ENCODE results near the gene SMOC1. TPM values are rescaled to one million over a fixed set of nuclear protein-coding genes. Genes with fewer than 3 reads are reported as not detected.
"Not testable (repeated sequence)": the region's sequence is repeated elsewhere in the genome, so short reads cannot be mapped to it uniquely, and the experiment has no call there.

The SMOC1 gene
- total and polyA plus RNA-seq, 2 donors (not counting 1 experiment from before 2014, with no cell fraction given) = 0.06 TPM; not detected in 1

DNA sequence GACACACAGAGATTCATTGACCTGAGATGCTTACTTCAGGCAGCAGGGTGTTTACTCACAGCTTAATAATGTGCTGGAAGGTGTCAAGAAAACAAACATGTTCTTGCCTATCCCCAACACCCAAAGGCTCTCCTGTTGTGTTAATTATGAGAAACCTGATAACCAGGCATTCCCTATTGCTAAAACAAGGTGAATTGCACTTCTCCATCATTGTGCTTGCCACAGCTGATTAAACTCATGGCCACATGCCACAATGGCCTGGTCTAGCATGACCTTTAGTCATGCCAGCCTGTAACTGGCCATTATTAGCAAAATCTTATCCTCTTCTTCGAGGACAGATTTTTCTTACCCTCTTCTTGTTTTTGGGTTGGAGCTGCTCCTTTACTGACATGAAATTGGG, 21.4 kb downstream of the SMOC1 start:
- DNase-seq (ENCODE audit: low read depth in 2 of 2) = no peak
- TF ChIP-seq CTCF (conservative IDR thresholded peaks at IDR 0.05 in 1 of 2, IDR thresholded peaks at IDR 0.05 in 1 of 2; ENCODE audit: low read depth in 1 of 2, low read length in 2 of 2) = no peak
- TF ChIP-seq EZH2 (IDR thresholded peaks at IDR 0.05; ENCODE audit: low read length, missing control alignments) = no peak
- Histone ChIP-seq H2AFZ (ENCODE audit: low read length) (no peak overlapping the region), H4K20me1 (ENCODE audit: control insufficient read depth, extremely low read depth, insufficient read depth, low read length) (no peaks in the 10 kb centered on the region), H3K27me3 (ENCODE audit: control insufficient read depth, insufficient read depth, low read length) (no peaks in the 10 kb centered on the region), H3K9me3 (ENCODE audit: control insufficient read depth, insufficient read depth, low read depth, low read length) (no peaks in the 10 kb centered on the region), H3K4me3 (replicated peaks in 1 of 4; ENCODE audit: control extremely low read depth in 1 of 4, insufficient read depth in 1 of 4, low read depth in 3 of 4, low read length in 4 of 4) (no peak overlapping the region), H3K27ac (ENCODE audit: insufficient read depth, low read length) (no peak overlapping the region), H3K9ac (ENCODE audit: insufficient read depth, low read length) (no peak overlapping the region), H3K4me1 (ENCODE audit: control insufficient read depth, extremely low read depth, insufficient read depth, low read length) (no peaks in the 10 kb centered on the region), H3K36me3 (ENCODE audit: control insufficient read depth, insufficient read depth, low read length) (no peaks in the 10 kb centered on the region), H3K79me2 (ENCODE audit: control insufficient read depth, insufficient read depth, low read length) (no peaks in the 10 kb centered on the region), H3K4me2 (ENCODE audit: extremely low read depth, insufficient read depth, low read length) (no peak overlapping the region)

GRCh38 chr14:69901113-69901951, 22.1 kb downstream of the SMOC1 start:
- Histone ChIP-seq H4K20me1 (ENCODE audit: control insufficient read depth, extremely low read depth, insufficient read depth, low read length) (no peaks in the 10 kb centered on the region), H3K9ac (ENCODE audit: insufficient read depth, low read length) (no peak overlapping the region), H3K79me2 (ENCODE audit: control insufficient read depth, insufficient read depth, low read length) (no peaks in the 10 kb centered on the region), H3K4me3 (replicated peaks in 1 of 4; ENCODE audit: control extremely low read depth in 1 of 4, insufficient read depth in 1 of 4, low read depth in 3 of 4, low read length in 4 of 4) (no peak overlapping the region), H3K36me3 (ENCODE audit: control insufficient read depth, insufficient read depth, low read length) (no peaks in the 10 kb centered on the region), H3K4me1 (ENCODE audit: control insufficient read depth, extremely low read depth, insufficient read depth, low read length) (no peaks in the 10 kb centered on the region), H3K9me3 (ENCODE audit: control insufficient read depth, insufficient read depth, low read depth, low read length) (no peaks in the 10 kb centered on the region), H3K4me2 (ENCODE audit: extremely low read depth, insufficient read depth, low read length) (no peak overlapping the region), H3K27ac (ENCODE audit: insufficient read depth, low read length) (no peak overlapping the region), H3K27me3 (ENCODE audit: control insufficient read depth, insufficient read depth, low read length) (no peaks in the 10 kb centered on the region), H2AFZ (ENCODE audit: low read length) (no peak overlapping the region)
- no peak for TF ChIP-seq CTCF (conservative IDR thresholded peaks at IDR 0.05 in 1 of 2, IDR thresholded peaks at IDR 0.05 in 1 of 2; ENCODE audit: low read depth in 1 of 2, low read length in 2 of 2)
- TF ChIP-seq EZH2 (IDR thresholded peaks at IDR 0.05; ENCODE audit: low read length, missing control alignments) = no peak
- peak in 1 of 2 donors; percentile 73 for DNase-seq (ENCODE audit: low read depth in 2 of 2)

- H2AFZ ChIP-seq (ENCODE audit: low read length) = not testable (repeated sequence)
These were observed 23.8 kb downstream of the SMOC1 start for GRCh38 chr14:69903046-69903445.

More at GRCh38 chr14:69903046-69903445, 23.8 kb downstream of the SMOC1 start:
- not testable (repeated sequence) for H3K27ac ChIP-seq (ENCODE audit: insufficient read depth, low read length); H4K20me1 ChIP-seq (ENCODE audit: control insufficient read depth, extremely low read depth, insufficient read depth, low read length); H3K27me3 ChIP-seq (ENCODE audit: control insufficient read depth, insufficient read depth, low read length); H3K79me2 ChIP-seq (ENCODE audit: control insufficient read depth, insufficient read depth, low read length); H3K9ac ChIP-seq (ENCODE audit: insufficient read depth, low read length); H3K4me2 ChIP-seq (ENCODE audit: extremely low read depth, insufficient read depth, low read length); H3K9me3 ChIP-seq (ENCODE audit: control insufficient read depth, insufficient read depth, low read depth, low read length); H3K36me3 ChIP-seq (ENCODE audit: control insufficient read depth, insufficient read depth, low read length); H3K4me3 ChIP-seq (replicated peaks in 1 of 4; ENCODE audit: control extremely low read depth in 1 of 4, insufficient read depth in 1 of 4, low read depth in 3 of 4, low read length in 4 of 4); H3K4me1 ChIP-seq (ENCODE audit: control insufficient read depth, extremely low read depth, insufficient read depth, low read length); DNase-seq (ENCODE audit: low read depth in 2 of 2)

Measured in fibroblast of lung (primary cell).